ENCODE measurements around the gene LILRB1.
"Not testable (repeated sequence)": the region's sequence is repeated elsewhere in the genome, so short reads cannot be mapped to it uniquely, and the experiment has no call there.

DNA sequence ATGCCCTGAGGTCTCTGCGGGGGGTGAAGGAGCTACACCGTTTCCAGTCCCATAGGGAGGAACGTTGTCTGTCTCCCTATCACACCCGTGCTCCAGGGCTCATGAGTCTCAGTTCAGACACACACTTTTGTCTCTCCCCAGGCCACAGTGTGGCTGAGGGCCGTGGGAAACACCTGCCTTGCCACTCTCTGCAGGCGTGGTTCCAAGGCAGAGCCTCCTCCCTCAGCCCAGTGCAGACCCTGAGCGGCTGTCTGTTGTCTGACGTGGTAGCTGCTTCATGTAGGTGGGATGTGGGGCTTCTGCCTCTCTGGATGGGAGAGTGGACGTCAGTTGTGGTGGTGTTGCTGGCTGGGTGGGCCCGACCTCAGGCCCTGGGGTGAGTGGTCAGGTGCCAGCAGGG, 6.0 kb upstream of the LILRB1 start:
- TF ChIP-seq, protein P1, sequence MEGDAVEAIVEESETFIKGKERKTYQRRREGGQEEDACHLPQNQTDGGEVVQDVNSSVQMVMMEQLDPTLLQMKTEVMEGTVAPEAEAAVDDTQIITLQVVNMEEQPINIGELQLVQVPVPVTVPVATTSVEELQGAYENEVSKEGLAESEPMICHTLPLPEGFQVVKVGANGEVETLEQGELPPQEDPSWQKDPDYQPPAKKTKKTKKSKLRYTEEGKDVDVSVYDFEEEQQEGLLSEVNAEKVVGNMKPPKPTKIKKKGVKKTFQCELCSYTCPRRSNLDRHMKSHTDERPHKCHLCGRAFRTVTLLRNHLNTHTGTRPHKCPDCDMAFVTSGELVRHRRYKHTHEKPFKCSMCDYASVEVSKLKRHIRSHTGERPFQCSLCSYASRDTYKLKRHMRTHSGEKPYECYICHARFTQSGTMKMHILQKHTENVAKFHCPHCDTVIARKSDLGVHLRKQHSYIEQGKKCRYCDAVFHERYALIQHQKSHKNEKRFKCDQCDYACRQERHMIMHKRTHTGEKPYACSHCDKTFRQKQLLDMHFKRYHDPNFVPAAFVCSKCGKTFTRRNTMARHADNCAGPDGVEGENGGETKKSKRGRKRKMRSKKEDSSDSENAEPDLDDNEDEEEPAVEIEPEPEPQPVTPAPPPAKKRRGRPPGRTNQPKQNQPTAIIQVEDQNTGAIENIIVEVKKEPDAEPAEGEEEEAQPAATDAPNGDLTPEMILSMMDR (IDR thresholded peaks at IDR 0.05; ENCODE audit: insufficient read depth, low read length) = not testable (repeated sequence)
- TF ChIP-seq POLR2AphosphoS5 (IDR thresholded peaks at IDR 0.05; ENCODE audit: low read depth); SPI1 (IDR thresholded peaks at IDR 0.05; ENCODE audit: borderline replicate concordance, low read depth): not testable (repeated sequence)
